Stimulated activated CD8-positive, alpha-beta memory T cell treated with anti-CD3 and anti-CD28 coated beads, Interleukin-7, amount 100 ng/mL, for 24 hours (primary cell): ENCODE measurements around the gene DNM3.
"Not testable (repeated sequence)": the region's sequence is repeated elsewhere in the genome, so short reads cannot be mapped to it uniquely, and the experiment has no call there.

Experiments used
- DNase-seq: peaks from one replicate; pipeline ENCODE4 v3.0.0-alpha.2; 2020; ENCODE audit warnings: low read depth

DNM3 gene

DNA sequence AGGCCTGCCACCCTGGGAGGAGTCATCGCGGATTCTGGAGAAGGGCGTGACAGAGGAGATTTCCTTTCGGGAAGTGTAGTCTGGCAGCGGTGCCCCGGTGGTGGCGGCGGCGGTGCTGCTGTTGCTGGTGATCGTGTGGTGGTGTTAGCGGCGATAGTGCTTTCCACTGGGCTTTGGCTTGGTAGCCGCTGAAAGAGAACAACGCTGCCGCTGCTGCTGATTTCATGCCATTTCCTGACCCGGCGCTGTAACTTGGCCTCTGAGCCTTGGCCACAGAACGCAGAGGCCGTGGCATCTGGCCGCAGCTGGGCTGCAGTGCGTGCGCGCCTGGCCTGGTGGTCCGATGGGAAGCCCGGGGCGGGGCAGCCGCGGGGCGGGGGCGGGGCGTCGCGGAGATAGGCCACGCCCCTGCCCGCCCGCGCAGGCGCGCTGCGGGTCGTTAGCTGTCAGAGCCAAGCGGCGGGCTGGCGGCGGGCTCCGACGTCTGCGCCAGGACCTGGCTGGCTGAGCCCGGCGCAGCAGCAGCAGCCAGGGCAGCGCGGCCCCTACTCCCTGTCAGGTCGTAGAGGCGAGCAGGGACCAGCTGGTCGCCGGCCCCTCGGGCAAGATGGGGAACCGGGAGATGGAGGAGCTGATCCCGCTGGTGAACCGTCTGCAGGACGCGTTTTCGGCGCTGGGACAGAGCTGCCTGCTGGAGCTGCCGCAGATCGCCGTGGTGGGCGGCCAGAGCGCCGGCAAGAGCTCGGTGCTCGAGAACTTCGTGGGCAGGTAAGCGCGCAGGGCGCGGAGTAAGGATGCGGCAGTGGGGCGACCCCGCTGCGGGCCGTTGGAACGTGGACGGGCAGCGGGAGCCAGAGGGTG is at the start of gene DNM3:
Gene DNM3, plus strand, starts transcription at position 449 of the 861 bp plus-strand sequence. Its CDS starts 159 bp downstream, at position 608.
- peak; percentile 51 for DNase-seq

DNA sequence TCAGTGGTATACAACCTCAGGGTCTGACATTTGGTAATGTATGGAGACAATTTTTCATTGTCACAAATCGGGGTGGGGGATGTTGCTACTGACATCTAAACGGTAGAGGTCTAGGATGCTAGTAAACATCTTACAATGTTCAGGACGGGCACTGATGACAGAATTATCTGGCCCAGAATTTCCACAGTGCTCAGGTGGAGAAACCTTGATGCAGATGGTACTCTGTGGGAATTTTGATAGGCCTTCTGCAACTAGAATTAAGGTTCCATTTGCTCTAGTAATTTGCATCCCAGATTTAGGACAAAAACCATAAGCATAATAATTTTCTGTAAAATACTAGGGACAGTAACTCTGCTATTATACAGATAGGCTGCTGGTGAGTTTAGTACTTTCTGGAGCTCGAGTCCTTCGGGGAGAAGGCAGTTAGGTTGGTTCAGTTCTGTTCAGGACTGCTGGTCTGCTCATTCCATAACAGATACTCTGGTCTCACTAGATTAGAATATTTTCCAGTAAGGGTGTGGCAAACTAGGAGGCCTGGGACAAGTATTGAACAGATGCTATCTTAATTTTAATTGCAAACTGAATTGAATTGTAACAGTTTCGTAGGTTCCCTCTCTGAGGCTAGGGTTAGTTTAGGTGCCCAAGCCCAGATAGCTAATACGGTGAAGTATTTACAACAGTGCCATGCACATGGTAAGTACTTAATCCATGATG is 48.5 kb upstream of the DNM3 start:
- DNase-seq: no peak

DNA sequence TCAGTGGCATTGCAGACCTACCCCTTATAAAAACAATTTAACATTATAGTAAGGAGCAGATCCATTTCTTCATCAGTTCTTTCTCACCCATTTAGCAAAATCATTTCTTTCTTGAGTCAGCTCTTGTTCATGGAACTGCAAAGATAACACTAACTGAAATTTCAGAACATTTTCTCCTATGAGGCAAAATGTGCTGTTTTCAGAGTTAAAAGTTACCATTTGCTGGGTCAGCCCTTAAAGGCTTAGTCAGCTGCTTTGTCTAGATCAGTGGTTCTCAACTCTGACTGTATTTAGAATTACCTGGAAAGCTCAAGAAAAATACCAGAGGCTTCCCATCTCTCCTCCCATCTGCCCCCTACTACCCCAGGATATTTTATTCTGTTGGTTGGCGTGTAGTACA is 47.7 kb upstream of the DNM3 start:
- DNase-seq: no peak

DNA sequence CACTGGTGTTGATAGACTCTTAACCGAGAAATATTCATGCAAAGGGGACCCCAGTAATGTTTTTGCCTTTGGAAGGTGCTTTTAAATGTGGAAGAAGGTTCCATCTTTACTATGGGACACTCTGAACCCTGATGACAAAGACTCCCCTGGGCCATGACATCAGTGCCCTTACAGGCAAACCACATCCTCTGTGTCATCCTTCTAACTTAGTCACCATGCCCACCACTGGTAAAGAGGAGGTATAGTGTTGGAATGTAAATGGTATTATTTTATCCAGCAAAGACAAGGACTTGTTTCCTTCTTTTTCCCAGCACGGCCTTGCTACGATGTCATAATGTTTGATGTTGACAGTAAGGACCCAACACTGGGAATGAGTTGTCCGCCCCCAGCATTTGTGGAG is 47.2 kb upstream of the DNM3 start:
- DNase-seq: peak; percentile 26

DNA sequence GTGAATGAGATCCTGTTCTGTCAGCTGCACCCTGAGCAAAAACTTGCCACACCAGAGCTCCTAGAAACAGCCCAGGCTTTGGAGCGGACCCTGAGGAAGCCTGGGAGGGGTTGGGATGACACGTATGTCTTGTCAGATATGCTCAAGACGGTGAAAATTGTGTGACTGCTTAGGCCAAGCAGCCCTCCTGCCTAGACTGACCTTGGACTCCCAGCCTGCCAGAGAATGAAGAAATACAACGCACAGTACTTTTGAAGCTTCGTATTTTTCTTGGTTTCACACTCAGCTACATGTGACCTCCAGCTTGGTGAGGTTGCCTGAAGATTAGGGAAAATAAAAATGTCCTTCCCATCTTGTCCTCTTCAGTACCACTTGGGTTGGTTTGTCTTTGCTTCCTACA is 44.7 kb upstream of the DNM3 start:
- no peak for DNase-seq

DNA sequence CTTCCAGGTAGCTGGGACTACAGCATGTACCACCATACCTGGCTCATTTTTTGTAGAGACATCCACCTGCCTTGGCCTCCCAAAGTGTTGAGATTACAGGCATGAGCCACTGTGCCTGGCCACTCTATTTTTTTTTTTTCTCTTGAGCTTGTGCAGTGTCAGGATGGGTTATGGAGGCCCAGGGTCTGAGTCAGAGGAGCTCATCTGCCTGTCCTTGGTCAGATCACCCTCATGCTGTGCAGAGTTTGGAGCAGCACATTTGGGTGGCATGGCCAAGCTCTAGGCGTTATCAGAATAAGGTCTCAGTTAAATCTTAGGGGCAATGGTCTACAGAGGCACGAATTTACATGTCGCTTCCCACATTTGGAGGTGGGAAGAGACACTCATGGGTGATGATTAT is 43.0 kb upstream of the DNM3 start:
- DNase-seq: no peak

DNA sequence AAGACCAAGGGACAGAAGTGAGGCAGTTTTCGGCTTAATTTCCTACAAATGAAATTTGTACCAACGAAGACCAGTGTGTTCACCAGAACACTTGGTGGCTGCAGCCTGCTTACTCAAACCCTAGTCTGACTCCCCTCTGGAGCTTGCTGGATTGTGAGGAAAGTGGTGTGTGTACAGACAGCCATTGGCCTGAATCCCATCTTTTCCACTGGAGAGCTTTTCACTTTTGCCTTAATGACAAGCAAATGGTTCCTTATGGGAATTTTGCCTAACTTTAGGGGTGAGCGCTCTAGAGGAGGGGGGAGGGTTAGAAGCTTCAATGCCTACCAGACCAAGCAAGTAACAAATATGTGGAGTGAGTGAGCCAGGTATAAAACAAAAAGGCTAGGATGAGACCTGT is 42.5 kb upstream of the DNM3 start:
- DNase-seq: no peak

DNA sequence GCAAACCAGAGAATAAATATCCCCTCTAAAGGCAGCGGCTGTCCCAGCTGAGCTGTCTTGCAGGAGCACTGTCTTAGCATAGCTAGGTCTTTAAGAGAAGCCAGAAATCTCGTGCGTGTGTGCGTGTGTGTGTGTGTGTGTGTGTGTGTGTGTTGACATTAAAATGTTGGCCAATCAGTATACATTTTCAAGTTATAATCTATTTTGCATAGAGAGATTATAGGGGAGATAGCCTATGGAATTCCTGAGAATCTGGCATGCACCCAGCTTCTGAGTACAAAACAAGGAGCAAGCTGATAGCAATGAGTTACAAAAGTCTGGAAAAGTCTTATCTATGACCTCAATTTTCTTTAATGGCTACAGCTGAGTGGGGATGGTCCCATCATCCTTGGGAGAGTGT is 42.1 kb upstream of the DNM3 start:
- DNase-seq: no peak

DNA sequence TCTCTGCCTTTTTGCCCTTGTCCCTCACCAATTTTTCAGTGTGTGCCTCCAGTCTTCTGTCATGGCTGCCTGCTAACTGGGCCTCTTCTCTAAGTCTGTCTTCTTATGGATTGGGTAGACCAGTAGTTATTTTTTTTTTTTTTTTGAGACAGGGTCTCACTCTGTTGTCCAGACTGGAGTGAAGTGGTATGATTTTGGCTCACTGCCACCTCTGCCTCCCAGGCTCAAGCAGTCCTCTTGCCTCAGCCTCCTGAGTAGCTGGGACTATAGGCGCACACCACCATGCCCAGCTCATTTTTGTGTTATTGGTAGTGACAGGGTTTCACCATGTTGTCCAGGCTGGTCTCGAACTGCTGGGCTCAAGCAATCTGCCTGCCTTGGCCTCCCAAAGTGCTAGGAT is 41.6 kb upstream of the DNM3 start:
- DNase-seq: not testable (repeated sequence)

DNA sequence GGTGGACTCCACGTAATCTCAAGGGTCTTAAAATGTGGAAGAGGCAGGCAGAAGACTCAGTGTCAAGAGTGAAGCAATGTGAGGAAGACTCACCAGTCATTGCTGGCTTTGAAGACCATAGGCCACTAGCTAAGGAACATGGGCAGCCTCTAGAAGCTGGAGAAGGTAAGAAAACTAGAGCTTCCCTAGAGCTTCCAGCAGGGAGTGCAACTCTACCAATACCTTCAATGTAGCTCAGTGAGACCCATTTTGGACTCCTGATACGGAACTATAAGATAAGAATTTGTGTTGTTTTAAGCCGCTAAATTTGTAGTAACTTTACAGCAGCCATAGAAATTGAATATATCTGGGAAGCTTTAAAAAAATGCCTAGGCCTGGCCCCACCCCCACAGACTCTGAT is 41.0 kb upstream of the DNM3 start:
- DNase-seq: no peak

DNA sequence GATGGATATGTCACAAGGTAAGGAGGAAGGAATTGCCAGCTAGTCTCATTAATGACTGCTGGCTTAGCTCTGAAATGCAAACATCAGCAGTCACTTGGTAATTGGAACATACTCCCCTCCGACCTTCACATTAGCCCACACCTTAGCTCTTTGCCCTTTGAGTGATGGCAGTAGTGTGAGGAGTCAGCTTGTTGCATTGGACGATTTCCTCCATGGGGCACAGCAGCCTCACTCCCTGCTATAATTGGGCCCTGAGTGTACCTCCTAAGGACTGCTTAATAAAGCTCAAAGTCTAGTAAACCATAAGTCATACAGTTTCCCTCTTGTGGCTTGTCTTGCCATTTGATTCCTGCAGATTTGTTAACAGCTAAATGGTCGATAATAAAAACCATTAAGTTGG is 40.4 kb upstream of the DNM3 start:
- DNase-seq: no peak

DNA sequence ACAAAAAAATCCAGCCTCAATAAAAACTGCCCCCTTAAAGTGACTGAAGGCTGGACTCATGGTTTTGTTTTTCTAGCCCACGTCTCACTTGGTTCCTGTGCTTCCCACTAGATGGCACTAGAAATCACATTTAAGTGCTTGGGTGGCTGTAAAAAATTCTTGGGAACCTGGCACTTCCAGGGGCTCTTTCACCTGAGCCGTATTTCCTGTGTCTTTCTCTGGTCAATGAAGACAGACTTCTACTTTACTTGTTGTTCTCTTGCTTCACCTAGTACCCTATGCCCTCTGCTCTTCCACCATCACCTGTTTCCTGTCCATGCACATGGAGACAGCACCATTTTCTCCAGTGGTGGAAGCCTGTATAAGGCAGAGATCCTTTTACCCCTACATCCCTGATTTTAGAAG is 39.8 kb upstream of the DNM3 start:
- no peak for DNase-seq

DNA sequence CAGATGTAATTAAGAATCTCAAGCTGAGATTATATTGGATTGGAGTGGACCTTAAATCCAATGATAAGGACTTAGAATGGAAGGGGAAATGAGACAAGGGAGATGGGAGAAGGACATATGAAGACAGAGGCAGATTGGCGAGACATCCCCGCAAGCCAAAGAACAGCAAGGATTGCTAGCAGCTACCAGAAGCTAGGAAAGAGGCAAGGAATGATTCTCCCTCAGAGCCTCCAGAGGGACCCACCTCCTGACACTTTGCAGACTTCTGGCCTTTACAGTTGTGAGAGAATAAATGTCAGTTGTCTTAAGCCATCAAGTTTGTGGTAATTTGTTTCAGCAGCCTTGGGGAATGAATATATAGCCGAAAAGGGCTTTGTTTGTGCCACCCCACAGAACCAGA is 39.1 kb upstream of the DNM3 start:
- DNase-seq: no peak

DNA sequence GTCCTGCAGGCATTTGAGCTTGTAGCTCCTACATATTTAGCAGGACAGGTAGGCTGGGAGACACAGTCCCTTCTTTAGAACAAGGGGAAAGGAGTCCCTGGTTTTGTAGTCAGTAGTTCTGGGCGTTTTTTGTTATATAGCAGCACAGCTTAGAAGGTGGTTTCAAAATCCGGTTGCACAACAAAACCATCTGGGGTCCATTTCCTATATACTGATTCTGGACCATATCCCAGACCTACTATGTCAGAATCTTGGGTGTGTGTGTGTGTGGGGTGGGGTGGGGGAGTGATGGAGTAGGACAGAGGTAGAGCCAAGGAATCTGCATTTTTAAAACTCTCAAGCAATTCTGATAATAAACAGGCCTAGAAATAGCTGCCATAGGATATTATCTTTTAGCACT is 38.3 kb upstream of the DNM3 start:
- DNase-seq: no peak

DNA sequence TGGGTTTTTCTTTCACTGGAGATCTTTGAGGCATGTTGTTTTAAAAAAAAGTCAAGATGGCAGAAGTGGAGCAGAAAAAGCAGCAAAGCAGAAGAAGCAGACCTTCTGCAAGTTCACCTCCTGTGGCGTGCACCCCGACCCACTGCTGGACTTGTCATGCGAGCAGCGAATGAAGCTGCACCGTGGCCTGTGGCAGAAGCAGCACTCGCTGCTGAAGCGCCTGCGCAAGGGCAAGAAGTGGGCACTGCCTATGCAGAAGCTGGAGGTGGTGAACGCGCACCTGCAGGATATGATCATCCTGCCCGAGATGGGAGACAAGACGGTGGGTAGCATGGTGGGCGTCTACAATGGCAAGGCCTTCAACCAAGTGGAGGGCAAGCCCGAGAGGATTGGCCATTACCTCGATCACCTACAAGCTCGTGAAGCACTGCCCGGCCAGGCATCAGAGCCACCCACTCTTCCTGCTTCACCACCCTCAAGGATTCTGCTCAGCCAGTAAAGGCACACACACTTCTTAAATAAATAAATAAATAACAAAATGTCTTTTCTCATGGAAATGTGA is 37.8 kb upstream of the DNM3 start:
- DNase-seq: no peak

DNA sequence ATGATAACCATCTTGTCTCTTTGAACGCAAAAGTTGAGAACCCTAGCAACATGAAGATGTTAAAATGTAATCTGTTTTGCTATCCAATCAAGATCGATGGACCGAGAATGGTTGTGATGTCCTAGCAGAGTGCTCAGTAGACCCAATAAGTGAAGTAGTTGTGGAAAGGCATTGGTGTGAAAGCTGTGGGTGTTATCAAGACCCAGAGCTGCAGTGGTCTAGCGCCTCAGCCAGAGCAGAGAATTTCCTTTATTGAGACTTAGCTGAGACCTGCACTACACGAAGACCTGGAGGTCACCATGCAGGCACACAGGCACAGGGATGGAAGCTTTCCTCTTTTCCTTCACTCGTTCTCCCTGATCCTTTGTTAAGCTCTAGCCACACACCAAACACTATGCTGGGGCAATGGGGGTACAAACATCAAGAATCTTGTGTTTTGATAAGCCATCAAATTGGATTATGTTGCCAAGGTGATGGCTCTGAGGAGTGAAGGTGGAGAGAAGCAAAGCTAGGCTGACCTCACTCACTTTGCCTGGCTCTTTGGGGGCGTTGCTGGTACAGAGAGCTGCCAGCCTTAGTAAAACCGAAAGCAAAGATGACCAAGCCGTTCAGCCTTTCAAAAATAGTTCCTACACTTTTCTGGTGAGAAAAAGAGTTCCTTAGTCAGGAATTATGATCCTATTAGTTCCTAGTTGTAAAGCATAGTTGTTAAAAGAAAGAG is 35.7 kb upstream of the DNM3 start:
- no peak for DNase-seq

DNA sequence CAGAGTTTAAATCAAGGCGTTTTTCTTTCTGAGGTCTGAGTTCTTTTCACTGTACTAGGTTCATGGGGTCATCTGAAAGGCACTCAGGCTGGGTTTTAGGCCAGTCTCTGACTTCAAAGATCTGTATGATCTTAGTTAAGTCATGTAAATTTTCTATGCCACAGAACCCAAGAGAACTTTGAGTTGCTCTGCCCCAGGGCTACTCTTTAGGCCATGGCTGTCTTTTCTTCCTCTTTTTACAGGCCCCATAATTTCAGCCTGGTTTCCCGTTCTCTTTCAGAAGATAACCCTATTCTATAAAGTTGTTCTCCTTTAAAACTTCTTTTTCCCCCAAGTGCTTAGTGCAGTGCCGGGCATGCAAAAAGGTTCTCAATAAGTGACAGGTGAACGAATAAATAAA is 33.7 kb upstream of the DNM3 start:
- no peak for DNase-seq

DNA sequence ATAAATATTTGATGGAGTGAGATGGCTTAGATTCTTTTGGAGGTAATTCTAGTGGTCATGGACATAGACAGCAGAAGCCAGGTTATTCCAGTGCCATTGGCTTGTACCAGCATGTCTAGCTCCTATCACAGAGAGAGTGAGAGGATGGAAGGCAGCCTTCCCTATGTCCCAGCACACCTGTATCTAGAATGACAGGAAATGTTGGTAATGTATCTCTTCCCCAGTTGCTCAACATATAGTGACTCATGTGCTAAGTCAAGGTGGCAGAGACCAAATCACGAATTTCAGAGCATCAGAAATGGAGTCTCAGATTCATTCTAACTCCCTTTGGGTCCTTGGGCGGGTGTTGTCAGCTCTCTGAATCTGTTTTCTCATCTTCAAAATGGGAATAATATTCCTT is 31.5 kb upstream of the DNM3 start:
- no peak for DNase-seq

DNA sequence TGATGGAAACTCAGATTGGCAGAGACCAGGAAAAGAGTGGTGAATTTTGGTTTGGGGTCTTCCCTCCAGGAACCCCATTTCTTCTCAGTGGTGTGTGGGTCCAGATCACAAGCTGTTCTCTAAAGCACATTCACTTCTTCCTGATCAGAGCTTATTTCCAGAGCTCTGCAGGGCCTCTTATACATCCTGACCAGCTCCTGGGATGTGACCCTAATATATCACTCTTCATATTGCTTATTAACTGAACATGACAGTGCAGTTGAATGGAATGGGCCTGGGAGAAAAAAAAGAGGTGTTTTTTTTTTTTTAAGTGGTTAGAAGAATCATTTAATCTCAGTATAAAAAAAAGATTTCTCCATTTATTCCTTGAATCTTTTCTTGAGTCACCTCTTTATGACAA is 29.6 kb upstream of the DNM3 start:
- no peak for DNase-seq

DNA sequence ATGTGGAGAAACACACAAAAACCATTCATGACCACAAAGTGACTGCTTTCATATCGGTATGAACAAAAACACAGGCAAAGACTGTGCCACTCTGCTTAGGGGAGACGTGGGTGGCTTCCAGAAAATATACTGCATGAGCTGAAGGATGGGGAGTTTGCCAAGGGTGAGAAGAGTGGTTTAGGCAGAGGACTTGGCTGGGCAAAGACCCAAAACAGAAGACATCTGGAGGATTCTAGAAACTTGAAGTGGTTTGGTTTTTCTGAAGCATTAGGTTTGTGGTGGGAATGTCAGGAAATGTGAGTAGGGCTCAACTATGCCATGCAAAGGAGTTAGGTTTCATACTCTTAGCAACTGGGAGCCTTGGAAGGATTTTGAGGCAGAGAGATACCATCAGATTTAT is 26.6 kb upstream of the DNM3 start:
- no peak for DNase-seq

DNA sequence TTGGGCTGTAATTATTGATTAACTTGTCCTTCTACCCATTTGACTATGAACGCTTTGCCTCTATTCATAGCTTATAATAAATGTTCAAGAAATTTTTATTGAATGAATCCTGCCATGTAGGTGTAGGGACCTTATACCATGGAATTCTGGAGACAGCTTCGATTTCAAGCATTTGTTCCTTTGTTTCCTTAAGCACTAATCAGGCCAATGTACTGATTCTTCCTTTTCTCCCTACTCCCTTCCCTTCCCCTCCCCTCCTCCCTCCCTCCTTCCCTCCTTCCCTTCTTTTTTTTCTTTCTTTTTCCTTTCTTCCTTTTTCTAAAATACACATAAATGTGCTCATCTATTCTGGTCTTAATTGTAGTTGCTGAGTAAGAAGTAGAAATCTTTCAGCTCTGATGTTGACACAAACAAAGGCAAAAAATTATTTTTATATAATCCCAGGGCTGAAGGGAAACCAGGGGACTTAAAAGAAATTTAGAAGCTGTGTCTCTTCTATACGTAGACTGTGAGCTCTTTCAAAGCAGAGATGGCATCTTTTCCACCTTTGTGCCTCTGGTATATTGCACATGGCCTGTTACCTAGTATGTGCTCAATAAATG is 24.9 kb upstream of the DNM3 start:
- DNase-seq: no peak
